NCI-H1417 treated with DMSO at 0.1 percent for 48 hours (cell line): ENCODE measurements around the gene MYO19.
"Not testable (repeated sequence)": the region's sequence is repeated elsewhere in the genome, so short reads cannot be mapped to it uniquely, and the experiment has no call there.

Experiments
- DNase-seq: peaks from one replicate; lab custom pipeline; 2025; lab: John Stamatoyannopoulos, UW

MYO19 gene

GRCh38 chr17:36533935-36534839 is 481 bp downstream of the MYO19 start:
- DNase-seq = no peak

GRCh38 chr17:36532435-36532975 is 2.2 kb downstream of the MYO19 start:
- no peak for DNase-seq

- DNase-seq = no peak
Measured at GRCh38 chr17:36529121-36529520, 5.5 kb downstream of the MYO19 start.

- DNase-seq = no peak
Measured at GRCh38 chr17:36527621-36528250, 6.9 kb downstream of the MYO19 start.

GRCh38 chr17:36525888-36526287 is 8.8 kb downstream of the MYO19 start:
- no peak for DNase-seq

GRCh38 chr17:36525113-36525512 is 9.6 kb downstream of the MYO19 start:
- no peak for DNase-seq

GRCh38 chr17:36524428-36524876 is 10.2 kb downstream of the MYO19 start:
- no peak for DNase-seq

GRCh38 chr17:36523113-36523512 is 11.6 kb downstream of the MYO19 start:
- no peak for DNase-seq

GRCh38 chr17:36515837-36516236 is 18.8 kb downstream of the MYO19 start:
- no peak for DNase-seq

- DNase-seq = no peak
Measured at GRCh38 chr17:36514856-36515255, 19.8 kb downstream of the MYO19 start.

- DNase-seq = no peak
Measured at GRCh38 chr17:36512641-36513040, 22.0 kb downstream of the MYO19 start.

GRCh38 chr17:36511216-36511615 is 23.5 kb downstream of the MYO19 start:
- DNase-seq = no peak

GRCh38 chr17:36510636-36511035 is 24.0 kb downstream of the MYO19 start:
- no peak for DNase-seq

- no peak for DNase-seq
Measured at GRCh38 chr17:36509272-36509985, 25.2 kb downstream of the MYO19 start.

- DNase-seq = not testable (repeated sequence)
Measured at GRCh38 chr17:36508439-36508838, 26.2 kb downstream of the MYO19 start.

- DNase-seq = no peak
Measured at GRCh38 chr17:36507266-36507665, 27.4 kb downstream of the MYO19 start.

- no peak for DNase-seq
Measured at GRCh38 chr17:36506831-36507230, 27.8 kb downstream of the MYO19 start.

GRCh38 chr17:36506249-36506826 is 28.3 kb downstream of the MYO19 start:
- no peak for DNase-seq

- DNase-seq = no peak
Measured at GRCh38 chr17:36505171-36505570, 29.5 kb downstream of the MYO19 start.

GRCh38 chr17:36504156-36504545 is 30.5 kb downstream of the MYO19 start:
- no peak for DNase-seq

- no peak for DNase-seq
Measured at GRCh38 chr17:36503456-36504155, 31.1 kb downstream of the MYO19 start.
